H9 (cell line): ENCODE measurements around the gene ZNF544. TPM values are rescaled to one million over a fixed set of nuclear protein-coding genes. Genes with fewer than 3 reads are reported as not detected.

Experiments
- DNase-seq: peaks from one replicate; pipeline ENCODE4 v3.0.0-alpha.2; 2017
- H2AFZ ChIP-seq: one replicate; pipeline ENCODE4 v1.6.1; 2013; ENCODE audit warnings: mild to moderate bottlenecking, low read length, control low read depth, moderate library complexity
- H2AK5ac ChIP-seq: 2 replicates; pipeline ENCODE4 v1.6.1; 2013; ENCODE audit warnings: low read length, control low read depth, mixed read lengths; ENCODE audit not compliant: insufficient read length
- H2BK120ac ChIP-seq: one replicate; pipeline ENCODE4 v1.6.1; 2013; ENCODE audit warnings: low read depth, mild to moderate bottlenecking, low read length, control low read depth, inconsistent platforms; ENCODE audit not compliant: poor library complexity, severe bottlenecking
- H2BK12ac ChIP-seq: 2 replicates; pipeline ENCODE4 v1.6.1; 2013; ENCODE audit warnings: low read length, control low read depth, mixed read lengths, low read depth; ENCODE audit not compliant: insufficient read length
- H2BK15ac ChIP-seq: 2 replicates; pipeline ENCODE4 v1.6.1; 2013; ENCODE audit warnings: low read depth, low read length, control low read depth
- H2BK20ac ChIP-seq: one replicate; pipeline ENCODE4 v1.6.1; 2013; ENCODE audit warnings: low read depth, mild to moderate bottlenecking, low read length, control low read depth, inconsistent platforms; ENCODE audit not compliant: poor library complexity, severe bottlenecking
- H2BK5ac ChIP-seq: 2 replicates; pipeline ENCODE4 v1.6.1; 2013; ENCODE audit warnings: low read length, control low read depth, mixed read lengths; ENCODE audit not compliant: insufficient read length
- H3K14ac ChIP-seq: 2 replicates; pipeline ENCODE4 v1.6.1; 2013; ENCODE audit warnings: low read length, control low read depth; ENCODE audit not compliant: insufficient read depth
- H3K18ac ChIP-seq: 2 replicates; pipeline ENCODE4 v1.6.1; 2013; ENCODE audit warnings: low read depth, mild to moderate bottlenecking, mixed read lengths, low read length, control low read depth; ENCODE audit not compliant: insufficient read length
- H3K23ac ChIP-seq: 2 replicates; pipeline ENCODE4 v1.6.1; 2013; ENCODE audit warnings: low read length, control low read depth, mixed read lengths, low read depth; ENCODE audit not compliant: insufficient read length
- H3K23me2 ChIP-seq: 2 replicates; pipeline ENCODE4 v1.6.1; 2013; ENCODE audit warnings: low read depth, mild to moderate bottlenecking, mixed read lengths, low read length, control low read depth; ENCODE audit not compliant: insufficient read length, poor library complexity, severe bottlenecking
- H3K27ac ChIP-seq: 2 replicates; pipeline ENCODE4 v1.5.1; 2013; ENCODE audit warnings: low read length, control low read depth, mixed read lengths, low read depth; ENCODE audit not compliant: insufficient read length
- H3K27me3 ChIP-seq: 2 replicates; pipeline ENCODE4 v1.6.1; 2013; ENCODE audit warnings: low read length, control low read depth, inconsistent platforms; ENCODE audit not compliant: insufficient read depth
- H3K4ac ChIP-seq: 2 replicates; pipeline ENCODE4 v1.6.1; 2013; ENCODE audit warnings: low read depth, mild to moderate bottlenecking, control low read depth, inconsistent platforms, low read length, moderate library complexity
- H3K4me1 ChIP-seq: 2 replicates; pipeline ENCODE4 v1.6.1; 2013; ENCODE audit warnings: low read length, control low read depth, inconsistent platforms; ENCODE audit not compliant: insufficient read depth
- H3K4me2 ChIP-seq: 2 replicates; pipeline ENCODE4 v1.6.1; 2013; ENCODE audit warnings: low read length, control low read depth, mixed read lengths; ENCODE audit not compliant: insufficient read length, insufficient read depth
- H3K56ac ChIP-seq: 2 replicates; pipeline ENCODE4 v1.6.1; 2013; ENCODE audit warnings: low read depth, mild to moderate bottlenecking, mixed read lengths, low read length, control low read depth; ENCODE audit not compliant: insufficient read length
- H3K79me1 ChIP-seq: 2 replicates; pipeline ENCODE4 v1.6.1; 2013; ENCODE audit warnings: low read depth, mild to moderate bottlenecking, moderate library complexity, low read length, control low read depth, inconsistent platforms; ENCODE audit not compliant: insufficient read depth, poor library complexity, severe bottlenecking
- H3K79me2 ChIP-seq: 2 replicates; pipeline ENCODE4 v1.6.1; 2013; ENCODE audit warnings: low read length, control low read depth, inconsistent platforms; ENCODE audit not compliant: insufficient read depth
- H3K9ac ChIP-seq: 2 replicates; pipeline ENCODE4 v1.6.1; 2013; ENCODE audit warnings: low read length, control low read depth, mixed read lengths; ENCODE audit not compliant: insufficient read length; ENCODE audit errors: extremely low read depth
- H3K9me3 ChIP-seq: one replicate; pipeline ENCODE4 v1.6.1; 2013; ENCODE audit warnings: low read depth, low read length, inconsistent platforms; ENCODE audit not compliant: control insufficient read depth
- H3T11ph ChIP-seq: one replicate; pipeline ENCODE4 v1.6.1; 2013; ENCODE audit warnings: mild to moderate bottlenecking, low read length, control low read depth, inconsistent platforms
- H4K20me1 ChIP-seq: one replicate; pipeline ENCODE4 v1.6.1; 2013; ENCODE audit not compliant: control insufficient read depth, insufficient read length, insufficient read depth
- H4K5ac ChIP-seq: 2 replicates; pipeline ENCODE4 v1.6.1; 2013; ENCODE audit warnings: low read depth, mild to moderate bottlenecking, mixed read lengths, low read length, control low read depth; ENCODE audit not compliant: insufficient read length
- H4K8ac ChIP-seq: replicated peaks from 2 replicates; pipeline ENCODE4 v1.6.1; 2013; ENCODE audit warnings: low read length, control low read depth, mixed read lengths, low read depth; ENCODE audit not compliant: insufficient read length
- H4K91ac ChIP-seq: 2 replicates; pipeline ENCODE4 v1.6.1; 2013; ENCODE audit warnings: low read depth, mild to moderate bottlenecking, moderate library complexity, mixed read lengths, low read length, control low read depth; ENCODE audit not compliant: insufficient read length
- H3K27ac Mint-ChIP-seq, 3 experiments: 2 replicates in 2 of 3; 3 replicates in 1 of 3; pipeline ENCODE4 v1.8.0; 2020 to 2021; ENCODE audit warnings: mixed read lengths in 3 of 3, mild to moderate bottlenecking in 1 of 3, moderate library complexity in 1 of 3
- H3K27me3 Mint-ChIP-seq: 2 replicates; pipeline ENCODE4 v1.8.0; 2021; ENCODE audit warnings: low read depth, mild to moderate bottlenecking, moderate library complexity, mixed read lengths
- H3K36me3 Mint-ChIP-seq, 3 experiments: 2 replicates in 2 of 3; 3 replicates in 1 of 3; pipeline ENCODE4 v1.8.0; 2020 to 2021; ENCODE audit warnings: low read depth in 3 of 3, mixed read lengths in 3 of 3; ENCODE audit not compliant: insufficient read depth in 1 of 3
- H3K4me1 Mint-ChIP-seq, 2 experiments: 2 replicates each; pipeline ENCODE4 v1.8.0; 2020; ENCODE audit warnings: mixed read lengths in 2 of 2
- H3K4me3 Mint-ChIP-seq, 2 experiments: 2 replicates in 1 of 2; 3 replicates in 1 of 2; pipeline ENCODE4 v1.8.0; 2020 to 2021; ENCODE audit warnings: mild to moderate bottlenecking in 2 of 2, mixed read lengths in 2 of 2, moderate library complexity in 1 of 2
- H3K9me3 Mint-ChIP-seq, 2 experiments: 2 replicates in 1 of 2; 3 replicates in 1 of 2; pipeline ENCODE4 v1.8.0; 2020; ENCODE audit warnings: mild to moderate bottlenecking in 2 of 2, mixed read lengths in 2 of 2, moderate library complexity in 1 of 2
- WGBS: extraction: QIAGEN DNeasy Blood & Tissue Kit; methylation state at CpG from one replicate; pipeline ENCODE4 v1.1.7; 2013; ENCODE audit warnings: missing lambda C conversion rate, low lambda C conversion rate, mixed read lengths; ENCODE audit not compliant: insufficient read length; ENCODE audit errors: extremely low coverage; 5-methylcytosine and 5-hydroxymethylcytosine counted together
- total RNA-seq: library from RNA; stranded (reverse); gene quantifications from 2 replicates; pipeline ENCODE4 v1.2.1, GENCODE V29; 2021
- TF ChIP-seq, protein P1 (sequence below): fragments of 200-600 bp; sonication (generic); conservative IDR thresholded peaks from 3 replicates; pipeline ENCODE4 v1.8.0; 2021; ENCODE audit warnings: antibody characterized with exemption, mild to moderate bottlenecking

The ZNF544 gene
- total RNA-seq, 1 experiment from 2014 or later: 97.2 TPM

- no peak overlapping the region; a peak in 1 of 5 replicates for H3K4me3 Mint-ChIP-seq
- Histone ChIP-seq H4K20me1 (no peaks in the 10 kb centered on the region), H3K23ac (no peak overlapping the region), H2AK5ac (no peak overlapping the region), H2BK5ac (no peak overlapping the region), H3K79me1 (no peaks in the 10 kb centered on the region), H3K27me3 (no peaks in the 10 kb centered on the region), H3K79me2 (no peaks in the 10 kb centered on the region), H3K4ac (no peak overlapping the region), H3T11ph (no peak overlapping the region), H4K5ac (no peak overlapping the region), H3K27ac (no peak overlapping the region), H3K4me2 (no peak overlapping the region), H4K8ac (no peak overlapping the region), H3K56ac (no peak overlapping the region), H2AFZ (no peak overlapping the region), H2BK20ac (no peak overlapping the region), H2BK15ac (no peak overlapping the region), H3K18ac (no peak overlapping the region), H3K23me2 (peaks cover 4% of the 10 kb centered on the region), H3K9me3 (no peaks in the 10 kb centered on the region), H2BK12ac (no peak overlapping the region), H3K4me1 (no peaks in the 10 kb centered on the region), H3K14ac (no peak overlapping the region), H2BK120ac (no peak overlapping the region), H4K91ac (no peak overlapping the region), H3K9ac (no peak overlapping the region)
- H3K27ac Mint-ChIP-seq: no peak overlapping the region
- no peaks in the 10 kb centered on the region for H3K9me3 Mint-ChIP-seq
- H3K27me3 Mint-ChIP-seq: no peaks in the 10 kb centered on the region
- no peak for DNase-seq
- H3K36me3 Mint-ChIP-seq: peaks cover 27 to 55% (median 34%) of the 10 kb centered on the region in 3 experiments
- TF ChIP-seq, protein P1, sequence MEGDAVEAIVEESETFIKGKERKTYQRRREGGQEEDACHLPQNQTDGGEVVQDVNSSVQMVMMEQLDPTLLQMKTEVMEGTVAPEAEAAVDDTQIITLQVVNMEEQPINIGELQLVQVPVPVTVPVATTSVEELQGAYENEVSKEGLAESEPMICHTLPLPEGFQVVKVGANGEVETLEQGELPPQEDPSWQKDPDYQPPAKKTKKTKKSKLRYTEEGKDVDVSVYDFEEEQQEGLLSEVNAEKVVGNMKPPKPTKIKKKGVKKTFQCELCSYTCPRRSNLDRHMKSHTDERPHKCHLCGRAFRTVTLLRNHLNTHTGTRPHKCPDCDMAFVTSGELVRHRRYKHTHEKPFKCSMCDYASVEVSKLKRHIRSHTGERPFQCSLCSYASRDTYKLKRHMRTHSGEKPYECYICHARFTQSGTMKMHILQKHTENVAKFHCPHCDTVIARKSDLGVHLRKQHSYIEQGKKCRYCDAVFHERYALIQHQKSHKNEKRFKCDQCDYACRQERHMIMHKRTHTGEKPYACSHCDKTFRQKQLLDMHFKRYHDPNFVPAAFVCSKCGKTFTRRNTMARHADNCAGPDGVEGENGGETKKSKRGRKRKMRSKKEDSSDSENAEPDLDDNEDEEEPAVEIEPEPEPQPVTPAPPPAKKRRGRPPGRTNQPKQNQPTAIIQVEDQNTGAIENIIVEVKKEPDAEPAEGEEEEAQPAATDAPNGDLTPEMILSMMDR: no peak
- H3K4me1 Mint-ChIP-seq: peaks cover 13 to 21% of the 10 kb centered on the region in 2 experiments
- WGBS: no CpG with 5 or more reads among the region's 4 CpGs
Observed at GRCh38 chr19:58307736-58308135, 79.0 kb downstream of the ZNF544 start.
